ENCODE results near the gene ESYT1.
"Not testable (repeated sequence)": the region's sequence is repeated elsewhere in the genome, so short reads cannot be mapped to it uniquely, and the experiment has no call there.

Gene ESYT1

GRCh38 chr12:56104109-56104814 lies 23.8 kb upstream of the ESYT1 start, which contains the start of gene PA2G4:
TSS of gene PA2G4 (plus strand) at chr12:56104559. CDS start at chr12:56104738, 179 bp downstream.
- DNase-seq = peak; percentile 99

- no peak for DNase-seq
These were observed 23.1 kb upstream of the ESYT1 start for GRCh38 chr12:56104815-56105608.

- no peak for DNase-seq
These were observed 22.5 kb upstream of the ESYT1 start for GRCh38 chr12:56105609-56105902.

- DNase-seq = no peak
These were observed 20.8 kb upstream of the ESYT1 start for GRCh38 chr12:56107242-56107641.

GRCh38 chr12:56110571-56110970 lies 17.5 kb upstream of the ESYT1 start:
- no peak for DNase-seq

- no peak for DNase-seq
These were observed 14.0 kb upstream of the ESYT1 start for GRCh38 chr12:56114084-56114483.

- no peak for DNase-seq
These were observed 12.7 kb upstream of the ESYT1 start for GRCh38 chr12:56115329-56115728.

GRCh38 chr12:56116267-56117081 lies 11.6 kb upstream of the ESYT1 start, which contains the start of gene RPL41:
TSS of gene RPL41 (plus strand) at chr12:56116633.
- DNase-seq = peak; percentile 84

- DNase-seq = not testable (repeated sequence)
These were observed 10.9 kb upstream of the ESYT1 start for GRCh38 chr12:56117082-56117706.

- peak; percentile 99 for DNase-seq
These were observed 10.0 kb upstream of the ESYT1 start, which contains the start of gene ZC3H10 for GRCh38 chr12:56117778-56118687. TSS of gene ZC3H10 (plus strand) at chr12:56118266. CDS start at chr12:56120563, 2,297 bp downstream.

- DNase-seq = no peak
These were observed 9.2 kb upstream of the ESYT1 start for GRCh38 chr12:56118688-56119357.

- DNase-seq = peak; percentile 72
These were observed 8.7 kb upstream of the ESYT1 start for GRCh38 chr12:56119361-56119796.

- no peak for DNase-seq
These were observed 7.8 kb upstream of the ESYT1 start for GRCh38 chr12:56120158-56120846.

GRCh38 chr12:56121204-56121870 lies 6.7 kb upstream of the ESYT1 start:
- no peak for DNase-seq

GRCh38 chr12:56122637-56123036 lies 5.4 kb upstream of the ESYT1 start:
- no peak for DNase-seq

GRCh38 chr12:56124133-56124532 lies 3.9 kb upstream of the ESYT1 start:
- no peak for DNase-seq

- peak; percentile 47 for DNase-seq
These were observed 1.3 kb upstream of the ESYT1 start for GRCh38 chr12:56126732-56127239.

- no peak for DNase-seq
These were observed 581 bp upstream of the ESYT1 start for GRCh38 chr12:56127485-56127887.

- no peak for DNase-seq
These were observed 671 bp downstream of the ESYT1 start for GRCh38 chr12:56128670-56129205.
